H9 (cell line): ENCODE data around the gene MYH9. TPM values are rescaled to one million over a fixed set of nuclear protein-coding genes. Genes with fewer than 3 reads are reported as not detected.

Experiments used
- DNase-seq: peaks from one replicate; pipeline ENCODE4 v3.0.0-alpha.2; 2017
- H2AFZ ChIP-seq: one replicate; pipeline ENCODE4 v1.6.1; 2013; ENCODE audit warnings: mild to moderate bottlenecking, low read length, control low read depth, moderate library complexity
- H2AK5ac ChIP-seq: 2 replicates; pipeline ENCODE4 v1.6.1; 2013; ENCODE audit warnings: low read length, control low read depth, mixed read lengths; ENCODE audit not compliant: insufficient read length
- H2BK120ac ChIP-seq: one replicate; pipeline ENCODE4 v1.6.1; 2013; ENCODE audit warnings: low read depth, mild to moderate bottlenecking, low read length, control low read depth, inconsistent platforms; ENCODE audit not compliant: poor library complexity, severe bottlenecking
- H2BK12ac ChIP-seq: 2 replicates; pipeline ENCODE4 v1.6.1; 2013; ENCODE audit warnings: low read length, control low read depth, mixed read lengths, low read depth; ENCODE audit not compliant: insufficient read length
- H2BK15ac ChIP-seq: 2 replicates; pipeline ENCODE4 v1.6.1; 2013; ENCODE audit warnings: low read depth, low read length, control low read depth
- H2BK20ac ChIP-seq: one replicate; pipeline ENCODE4 v1.6.1; 2013; ENCODE audit warnings: low read depth, mild to moderate bottlenecking, low read length, control low read depth, inconsistent platforms; ENCODE audit not compliant: poor library complexity, severe bottlenecking
- H2BK5ac ChIP-seq: 2 replicates; pipeline ENCODE4 v1.6.1; 2013; ENCODE audit warnings: low read length, control low read depth, mixed read lengths; ENCODE audit not compliant: insufficient read length
- H3K14ac ChIP-seq: 2 replicates; pipeline ENCODE4 v1.6.1; 2013; ENCODE audit warnings: low read length, control low read depth; ENCODE audit not compliant: insufficient read depth
- H3K18ac ChIP-seq: 2 replicates; pipeline ENCODE4 v1.6.1; 2013; ENCODE audit warnings: low read depth, mild to moderate bottlenecking, mixed read lengths, low read length, control low read depth; ENCODE audit not compliant: insufficient read length
- H3K23ac ChIP-seq: 2 replicates; pipeline ENCODE4 v1.6.1; 2013; ENCODE audit warnings: low read length, control low read depth, mixed read lengths, low read depth; ENCODE audit not compliant: insufficient read length
- H3K23me2 ChIP-seq: 2 replicates; pipeline ENCODE4 v1.6.1; 2013; ENCODE audit warnings: low read depth, mild to moderate bottlenecking, mixed read lengths, low read length, control low read depth; ENCODE audit not compliant: insufficient read length, poor library complexity, severe bottlenecking
- H3K27ac ChIP-seq: 2 replicates; pipeline ENCODE4 v1.5.1; 2013; ENCODE audit warnings: low read length, control low read depth, mixed read lengths, low read depth; ENCODE audit not compliant: insufficient read length
- H3K27me3 ChIP-seq: 2 replicates; pipeline ENCODE4 v1.6.1; 2013; ENCODE audit warnings: low read length, control low read depth, inconsistent platforms; ENCODE audit not compliant: insufficient read depth
- H3K4ac ChIP-seq: 2 replicates; pipeline ENCODE4 v1.6.1; 2013; ENCODE audit warnings: low read depth, mild to moderate bottlenecking, control low read depth, inconsistent platforms, low read length, moderate library complexity
- H3K4me1 ChIP-seq: 2 replicates; pipeline ENCODE4 v1.6.1; 2013; ENCODE audit warnings: low read length, control low read depth, inconsistent platforms; ENCODE audit not compliant: insufficient read depth
- H3K4me2 ChIP-seq: 2 replicates; pipeline ENCODE4 v1.6.1; 2013; ENCODE audit warnings: low read length, control low read depth, mixed read lengths; ENCODE audit not compliant: insufficient read length, insufficient read depth
- H3K56ac ChIP-seq: 2 replicates; pipeline ENCODE4 v1.6.1; 2013; ENCODE audit warnings: low read depth, mild to moderate bottlenecking, mixed read lengths, low read length, control low read depth; ENCODE audit not compliant: insufficient read length
- H3K79me1 ChIP-seq: 2 replicates; pipeline ENCODE4 v1.6.1; 2013; ENCODE audit warnings: low read depth, mild to moderate bottlenecking, moderate library complexity, low read length, control low read depth, inconsistent platforms; ENCODE audit not compliant: insufficient read depth, poor library complexity, severe bottlenecking
- H3K79me2 ChIP-seq: 2 replicates; pipeline ENCODE4 v1.6.1; 2013; ENCODE audit warnings: low read length, control low read depth, inconsistent platforms; ENCODE audit not compliant: insufficient read depth
- H3K9ac ChIP-seq: 2 replicates; pipeline ENCODE4 v1.6.1; 2013; ENCODE audit warnings: low read length, control low read depth, mixed read lengths; ENCODE audit not compliant: insufficient read length; ENCODE audit errors: extremely low read depth
- H3K9me3 ChIP-seq: one replicate; pipeline ENCODE4 v1.6.1; 2013; ENCODE audit warnings: low read depth, low read length, inconsistent platforms; ENCODE audit not compliant: control insufficient read depth
- H3T11ph ChIP-seq: one replicate; pipeline ENCODE4 v1.6.1; 2013; ENCODE audit warnings: mild to moderate bottlenecking, low read length, control low read depth, inconsistent platforms
- H4K20me1 ChIP-seq: one replicate; pipeline ENCODE4 v1.6.1; 2013; ENCODE audit not compliant: control insufficient read depth, insufficient read length, insufficient read depth
- H4K5ac ChIP-seq: 2 replicates; pipeline ENCODE4 v1.6.1; 2013; ENCODE audit warnings: low read depth, mild to moderate bottlenecking, mixed read lengths, low read length, control low read depth; ENCODE audit not compliant: insufficient read length
- H4K8ac ChIP-seq: replicated peaks from 2 replicates; pipeline ENCODE4 v1.6.1; 2013; ENCODE audit warnings: low read length, control low read depth, mixed read lengths, low read depth; ENCODE audit not compliant: insufficient read length
- H4K91ac ChIP-seq: 2 replicates; pipeline ENCODE4 v1.6.1; 2013; ENCODE audit warnings: low read depth, mild to moderate bottlenecking, moderate library complexity, mixed read lengths, low read length, control low read depth; ENCODE audit not compliant: insufficient read length
- H3K27ac Mint-ChIP-seq, 3 experiments: 2 replicates in 2 of 3; 3 replicates in 1 of 3; pipeline ENCODE4 v1.8.0; 2020 to 2021; ENCODE audit warnings: mixed read lengths in 3 of 3, mild to moderate bottlenecking in 1 of 3, moderate library complexity in 1 of 3
- H3K27me3 Mint-ChIP-seq: 2 replicates; pipeline ENCODE4 v1.8.0; 2021; ENCODE audit warnings: low read depth, mild to moderate bottlenecking, moderate library complexity, mixed read lengths
- H3K36me3 Mint-ChIP-seq, 3 experiments: 2 replicates in 2 of 3; 3 replicates in 1 of 3; pipeline ENCODE4 v1.8.0; 2020 to 2021; ENCODE audit warnings: low read depth in 3 of 3, mixed read lengths in 3 of 3; ENCODE audit not compliant: insufficient read depth in 1 of 3
- H3K4me1 Mint-ChIP-seq, 2 experiments: 2 replicates each; pipeline ENCODE4 v1.8.0; 2020; ENCODE audit warnings: mixed read lengths in 2 of 2
- H3K4me3 Mint-ChIP-seq, 2 experiments: 2 replicates in 1 of 2; 3 replicates in 1 of 2; pipeline ENCODE4 v1.8.0; 2020 to 2021; ENCODE audit warnings: mild to moderate bottlenecking in 2 of 2, mixed read lengths in 2 of 2, moderate library complexity in 1 of 2
- H3K9me3 Mint-ChIP-seq, 2 experiments: 2 replicates in 1 of 2; 3 replicates in 1 of 2; pipeline ENCODE4 v1.8.0; 2020; ENCODE audit warnings: mild to moderate bottlenecking in 2 of 2, mixed read lengths in 2 of 2, moderate library complexity in 1 of 2
- CTCF ChIP-seq: fragments of 200-600 bp; sonication (generic); conservative IDR thresholded peaks from 3 replicates; pipeline ENCODE4 v1.8.0; 2021; ENCODE audit warnings: antibody characterized with exemption, mild to moderate bottlenecking
- whole genome bisulfite sequencing: extraction: QIAGEN DNeasy Blood & Tissue Kit; methylation state at CpG from one replicate; pipeline ENCODE4 v1.1.7; 2013; ENCODE audit warnings: missing lambda C conversion rate, low lambda C conversion rate, mixed read lengths; ENCODE audit not compliant: insufficient read length; ENCODE audit errors: extremely low coverage; 5-methylcytosine and 5-hydroxymethylcytosine counted together
- total RNA-seq: library from RNA; stranded (reverse); gene quantifications from 2 replicates; pipeline ENCODE4 v1.2.1, GENCODE V29; 2021

The MYH9 gene
- total RNA-seq, 1 experiment from 2014 or later, result 266 TPM

DNA sequence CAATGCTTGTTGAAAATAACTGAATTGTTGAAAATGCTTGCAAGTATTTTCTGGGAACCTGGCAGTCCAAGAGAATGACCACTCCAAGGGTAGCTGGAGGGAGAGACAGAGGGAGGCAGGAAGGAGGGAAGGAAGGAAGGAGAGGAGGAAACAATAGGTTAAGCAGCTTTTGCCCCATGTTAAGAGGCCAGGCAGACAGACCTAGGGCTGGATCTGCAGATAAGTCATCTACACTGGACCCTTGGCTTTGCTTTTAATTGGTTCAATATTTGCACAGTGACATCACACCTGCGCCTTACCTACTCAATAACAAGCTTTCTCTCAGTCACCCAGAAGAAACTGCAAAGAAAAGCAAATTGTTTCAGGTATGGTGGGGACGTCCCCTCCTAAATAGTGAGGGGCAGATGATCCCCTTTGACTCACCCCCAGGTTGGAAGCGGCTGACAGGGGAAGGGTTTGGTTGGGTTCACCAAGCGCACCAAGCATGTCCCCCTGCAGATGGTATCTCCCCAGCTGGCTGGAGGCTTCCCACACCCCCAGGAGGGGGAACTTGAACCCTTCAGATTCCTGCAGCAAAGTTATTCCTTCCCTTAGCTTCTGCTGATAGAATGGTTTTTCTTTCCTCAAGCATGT, 24.3 kb downstream of the MYH9 start:
- peaks cover 87 to 94% of the 10 kb centered on the region in 2 experiments for H3K4me1 Mint-ChIP-seq
- no peak overlapping the region for H2BK5ac ChIP-seq
- no peak overlapping the region for H2AK5ac ChIP-seq
- H4K20me1 ChIP-seq, result peaks cover 5% of the 10 kb centered on the region
- H3K56ac ChIP-seq, result no peak overlapping the region
- no CpG with 5 or more reads among the region's 4 CpGs for WGBS
- H3K79me2 ChIP-seq, result peaks cover 76% of the 10 kb centered on the region; the same call in 1 of the 2 replicates
- no peak overlapping the region for H3K9ac ChIP-seq
- H2BK120ac ChIP-seq, result no peak overlapping the region
- peak overlapping the region; percentile 59 to 90 (median 87); a peak in 6 of 7 replicates for H3K27ac Mint-ChIP-seq
- no peak overlapping the region for H3K4me2 ChIP-seq
- H2BK20ac ChIP-seq, result no peak overlapping the region
- no peaks in the 10 kb centered on the region for H3K9me3 ChIP-seq
- H4K5ac ChIP-seq, result no peak overlapping the region
- no peak overlapping the region for H3K14ac ChIP-seq
- peaks cover 5% of the 10 kb centered on the region for H3K79me1 ChIP-seq
- H3K4me3 Mint-ChIP-seq, result no peak overlapping the region
- H2BK15ac ChIP-seq, result no peak overlapping the region
- no peak overlapping the region for H2BK12ac ChIP-seq
- no peaks in the 10 kb centered on the region for H3K27me3 Mint-ChIP-seq
- H3K23ac ChIP-seq, result no peak overlapping the region
- DNase-seq, result no peak
- no peak for TF ChIP-seq CTCF
- no peak overlapping the region for H4K91ac ChIP-seq
- no peak overlapping the region for H4K8ac ChIP-seq
- H3K9me3 Mint-ChIP-seq, result no peaks in the 10 kb centered on the region
- H3T11ph ChIP-seq, result no peak overlapping the region
- H3K27me3 ChIP-seq, result no peaks in the 10 kb centered on the region
- no peak overlapping the region for H3K27ac ChIP-seq
- no peak overlapping the region for H3K4ac ChIP-seq
- peaks cover 43% of the 10 kb centered on the region for H3K4me1 ChIP-seq
- H3K23me2 ChIP-seq, result no peaks in the 10 kb centered on the region
- H3K36me3 Mint-ChIP-seq, result peaks cover 5 to 10% (median 7%) of the 10 kb centered on the region in 3 experiments; a peak in 4 of 7 replicates
- H2AFZ ChIP-seq, result no peak overlapping the region
- no peak overlapping the region for H3K18ac ChIP-seq
